Globus pallidus (tissue), 1 donor: ENCODE measurements around the gene ERAP2.
"Not testable (repeated sequence)": the region's sequence is repeated elsewhere in the genome, so short reads cannot be mapped to it uniquely, and the experiment has no call there.

Source experiments
- DNase-seq: peaks from one replicate; pipeline ENCODE4 v3.0.0-alpha.2; 2015; ENCODE audit warnings: low spot score

The ERAP2 gene, protein sequence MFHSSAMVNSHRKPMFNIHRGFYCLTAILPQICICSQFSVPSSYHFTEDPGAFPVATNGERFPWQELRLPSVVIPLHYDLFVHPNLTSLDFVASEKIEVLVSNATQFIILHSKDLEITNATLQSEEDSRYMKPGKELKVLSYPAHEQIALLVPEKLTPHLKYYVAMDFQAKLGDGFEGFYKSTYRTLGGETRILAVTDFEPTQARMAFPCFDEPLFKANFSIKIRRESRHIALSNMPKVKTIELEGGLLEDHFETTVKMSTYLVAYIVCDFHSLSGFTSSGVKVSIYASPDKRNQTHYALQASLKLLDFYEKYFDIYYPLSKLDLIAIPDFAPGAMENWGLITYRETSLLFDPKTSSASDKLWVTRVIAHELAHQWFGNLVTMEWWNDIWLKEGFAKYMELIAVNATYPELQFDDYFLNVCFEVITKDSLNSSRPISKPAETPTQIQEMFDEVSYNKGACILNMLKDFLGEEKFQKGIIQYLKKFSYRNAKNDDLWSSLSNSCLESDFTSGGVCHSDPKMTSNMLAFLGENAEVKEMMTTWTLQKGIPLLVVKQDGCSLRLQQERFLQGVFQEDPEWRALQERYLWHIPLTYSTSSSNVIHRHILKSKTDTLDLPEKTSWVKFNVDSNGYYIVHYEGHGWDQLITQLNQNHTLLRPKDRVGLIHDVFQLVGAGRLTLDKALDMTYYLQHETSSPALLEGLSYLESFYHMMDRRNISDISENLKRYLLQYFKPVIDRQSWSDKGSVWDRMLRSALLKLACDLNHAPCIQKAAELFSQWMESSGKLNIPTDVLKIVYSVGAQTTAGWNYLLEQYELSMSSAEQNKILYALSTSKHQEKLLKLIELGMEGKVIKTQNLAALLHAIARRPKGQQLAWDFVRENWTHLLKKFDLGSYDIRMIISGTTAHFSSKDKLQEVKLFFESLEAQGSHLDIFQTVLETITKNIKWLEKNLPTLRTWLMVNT

GRCh38 chr5:96876292-96876850 is at the start of gene ERAP2:
TSS of gene ERAP2 (plus strand) at chr5:96876500. CDS start at chr5:96879686, 3,186 bp downstream.
- DNase-seq: peak; percentile 74

GRCh38 chr5:96829297-96829696 is 47.0 kb upstream of the ERAP2 start:
- no peak for DNase-seq

DNA sequence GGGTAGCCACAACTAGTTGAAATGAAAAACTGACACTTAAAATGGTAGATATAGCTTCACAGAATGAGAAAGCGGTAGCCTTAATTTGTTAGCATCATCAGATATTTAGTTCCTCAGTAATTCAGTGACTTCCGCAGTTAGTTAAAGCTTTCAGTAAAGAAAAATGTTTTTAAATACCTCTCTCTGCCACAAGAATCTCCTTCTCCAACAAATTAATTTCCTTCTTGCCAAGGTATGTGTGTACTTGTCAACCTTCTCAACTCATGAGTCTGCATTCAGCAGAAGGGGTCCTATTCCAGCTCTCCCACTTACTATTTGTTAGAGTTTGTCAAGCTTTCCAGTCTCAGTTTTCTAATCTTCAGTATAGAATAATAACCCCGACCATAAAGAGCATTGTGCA is 42.3 kb upstream of the ERAP2 start:
- no peak for DNase-seq

DNA sequence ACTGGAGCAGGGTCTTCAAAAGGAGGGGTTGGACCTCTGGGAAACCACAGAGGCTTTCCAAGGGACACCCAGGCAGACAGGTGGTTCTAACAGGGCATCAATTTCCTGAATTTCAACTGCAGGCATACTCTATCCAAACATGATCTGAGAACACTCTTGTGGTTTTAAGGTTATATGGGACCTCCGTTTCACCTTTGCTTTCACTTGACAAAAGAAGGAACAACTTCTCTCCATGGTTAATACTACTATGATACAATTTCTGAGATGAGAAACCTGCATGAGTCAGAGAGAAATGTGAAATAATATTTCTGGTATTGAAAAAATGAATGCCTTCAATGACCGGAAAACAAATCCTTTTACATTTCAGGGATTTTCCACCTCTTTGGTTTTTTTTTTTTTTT is 40.5 kb upstream of the ERAP2 start:
- no peak for DNase-seq

DNA sequence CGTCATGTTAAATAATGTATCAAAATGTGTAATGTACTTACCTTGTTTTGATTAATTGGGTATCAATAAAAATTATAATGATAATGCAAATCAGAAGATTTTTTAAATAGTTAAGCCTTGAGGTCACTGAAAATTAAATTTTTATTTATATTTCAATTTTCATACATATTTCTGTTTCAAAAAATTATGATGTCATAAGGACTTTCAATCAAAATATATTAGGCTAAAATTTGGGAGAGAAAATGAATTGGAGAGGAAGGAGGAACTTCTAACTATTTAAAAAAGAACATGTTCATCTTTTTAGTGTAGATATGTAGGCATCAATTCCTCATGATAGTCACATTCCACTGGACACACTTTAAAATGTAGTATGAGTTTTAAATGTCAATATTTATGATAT is 39.5 kb upstream of the ERAP2 start:
- no peak for DNase-seq

DNA sequence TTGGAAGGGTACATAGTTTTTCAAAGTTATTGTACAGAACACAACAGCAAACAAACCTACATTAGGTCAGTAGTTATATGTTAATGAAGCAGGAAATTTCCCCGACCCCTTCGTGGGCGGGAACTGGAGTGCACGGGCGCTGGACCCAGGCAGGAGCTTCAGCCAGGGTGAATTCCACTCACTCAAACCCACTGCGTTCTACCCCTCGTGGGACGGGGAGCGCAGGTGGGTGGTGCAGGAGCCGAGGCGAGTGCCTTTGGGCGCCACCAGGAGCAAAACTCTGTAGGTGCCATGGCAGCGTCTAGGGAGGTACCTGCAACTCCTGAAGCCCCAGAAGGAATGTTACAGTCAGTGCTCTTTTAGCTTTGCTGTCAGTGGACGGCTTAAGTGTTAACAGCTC is 39.0 kb upstream of the ERAP2 start:
- DNase-seq: no peak

GRCh38 chr5:96838201-96839070 is 37.9 kb upstream of the ERAP2 start:
- DNase-seq: no peak

GRCh38 chr5:96839071-96839592 is 37.2 kb upstream of the ERAP2 start:
- DNase-seq: no peak

- not testable (repeated sequence) for DNase-seq
Observed at GRCh38 chr5:96841931-96842330, 34.4 kb upstream of the ERAP2 start.

- DNase-seq: no peak
Observed at GRCh38 chr5:96843140-96843539, 33.2 kb upstream of the ERAP2 start.

GRCh38 chr5:96844481-96844990 is 31.8 kb upstream of the ERAP2 start:
- no peak for DNase-seq

- DNase-seq: no peak
Observed at GRCh38 chr5:96851312-96852062, 24.8 kb upstream of the ERAP2 start.

DNA sequence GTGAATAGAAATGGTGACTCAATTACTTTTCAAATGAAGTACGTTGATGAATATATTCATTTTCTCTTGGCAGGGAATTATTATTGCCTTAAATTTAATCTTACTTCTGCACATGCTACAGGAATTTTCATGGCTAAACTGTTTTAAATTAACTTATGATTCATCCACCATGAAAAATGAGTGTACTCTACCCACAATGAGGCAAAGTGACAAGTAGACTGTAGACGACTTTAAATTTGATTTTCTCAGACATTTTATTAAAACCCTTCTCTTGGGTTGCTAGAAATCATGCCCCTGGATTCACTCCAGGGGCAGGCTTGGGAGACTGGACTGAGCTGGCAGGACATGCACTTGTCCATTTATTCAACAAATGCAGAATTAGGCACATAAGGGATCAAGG is 23.5 kb upstream of the ERAP2 start:
- no peak for DNase-seq

- no peak for DNase-seq
Observed at GRCh38 chr5:96854067-96854466, 22.2 kb upstream of the ERAP2 start.

DNA sequence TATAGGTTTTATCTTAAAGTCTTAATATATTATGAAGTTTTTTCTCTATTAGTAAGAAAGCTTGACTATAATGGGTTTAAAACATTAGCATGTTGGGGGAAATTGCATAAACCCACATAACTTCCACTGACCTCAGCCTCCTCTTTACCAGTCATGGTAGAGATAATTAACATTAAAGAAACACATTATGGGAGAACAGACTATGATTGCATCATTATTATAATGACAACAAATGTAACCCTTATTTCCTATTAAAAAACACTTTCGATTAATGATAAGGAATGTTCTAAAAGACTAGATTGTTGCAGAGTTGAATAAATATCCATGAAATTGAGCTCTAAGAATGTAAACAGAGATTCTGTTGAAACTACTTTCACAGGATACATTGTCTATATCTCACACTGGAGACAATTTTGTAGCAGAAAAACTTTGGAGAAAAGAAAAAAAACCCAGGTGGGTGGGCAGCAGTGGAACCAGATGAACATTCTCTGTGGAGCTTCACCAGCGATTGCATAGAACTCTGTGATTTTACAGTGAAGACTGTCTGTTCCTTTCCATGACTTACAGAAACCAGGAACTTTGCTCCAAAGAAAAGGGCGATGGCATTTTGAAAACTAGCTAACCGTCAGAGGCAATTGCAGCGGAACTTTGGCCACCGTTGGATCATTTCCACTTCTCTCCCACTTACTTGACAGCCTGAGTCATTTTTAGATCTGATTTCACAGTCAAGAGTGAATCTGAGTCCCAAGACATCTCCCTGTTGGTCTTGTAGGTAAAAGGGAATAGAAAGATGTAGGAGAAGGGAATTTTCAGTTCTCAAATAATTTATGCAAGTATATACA is 21.0 kb upstream of the ERAP2 start:
- no peak for DNase-seq

GRCh38 chr5:96856371-96856770 is 19.9 kb upstream of the ERAP2 start:
- no peak for DNase-seq

GRCh38 chr5:96857454-96857853 is 18.8 kb upstream of the ERAP2 start:
- no peak for DNase-seq

DNA sequence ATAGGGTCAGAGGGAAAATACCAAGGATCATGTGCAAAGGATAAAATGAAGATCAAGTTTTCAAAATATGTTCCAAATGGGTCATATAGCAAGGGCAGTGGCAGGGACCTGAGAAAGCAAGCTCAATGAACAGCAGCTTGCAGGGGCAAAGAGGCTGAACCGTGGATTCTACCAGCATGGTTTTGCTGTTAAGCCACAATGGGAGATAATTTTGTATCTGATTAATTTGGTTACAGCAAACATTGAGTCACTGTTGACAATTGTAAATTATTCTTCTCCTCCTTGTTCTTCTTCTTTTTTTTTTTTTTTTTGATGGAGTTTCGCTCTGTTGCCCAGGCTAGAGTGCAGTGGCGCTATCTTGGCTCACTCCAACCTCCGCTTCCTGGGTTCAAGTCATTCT is 18.4 kb upstream of the ERAP2 start:
- no peak for DNase-seq

DNA sequence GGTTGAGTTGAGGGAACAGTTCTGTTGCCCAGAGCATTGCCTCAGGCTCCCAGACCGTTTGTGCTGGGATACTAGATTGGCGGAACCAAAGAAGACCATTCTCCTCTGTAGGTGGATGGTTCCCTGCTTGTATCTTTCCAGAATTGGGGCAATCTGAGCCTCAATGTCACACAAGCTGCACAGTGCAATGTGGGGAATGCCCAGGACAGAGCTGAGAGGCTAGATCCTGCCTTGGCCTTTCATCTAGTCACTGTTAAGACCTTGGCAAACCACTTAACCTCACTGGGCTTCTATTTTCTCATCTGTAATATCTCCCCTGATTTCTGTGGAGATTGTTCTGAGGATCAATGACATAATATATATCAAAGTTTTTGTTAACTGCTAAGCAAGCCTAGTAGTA is 16.9 kb upstream of the ERAP2 start:
- DNase-seq: no peak

DNA sequence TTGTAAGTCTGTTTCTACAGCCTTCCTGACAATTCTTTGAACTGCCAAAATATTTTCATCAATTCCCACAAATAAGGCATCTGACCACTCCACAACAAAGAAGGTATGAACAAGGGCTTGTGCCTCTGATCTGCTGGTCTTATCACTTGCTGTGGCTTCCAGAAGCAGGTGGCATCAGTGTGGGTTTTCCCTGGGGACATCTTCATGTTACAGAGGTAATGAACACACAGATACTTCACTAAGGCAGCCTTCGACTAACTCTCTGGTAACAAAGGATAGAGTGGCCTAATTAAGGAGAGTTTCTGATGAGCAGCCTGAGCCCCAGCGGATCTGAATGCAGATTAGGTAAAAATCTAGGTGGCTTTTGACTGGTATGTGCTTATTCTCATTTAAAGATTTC is 15.2 kb upstream of the ERAP2 start:
- DNase-seq: no peak
